ENCODE measurements around the gene PID1. TPM values are rescaled to one million over a fixed set of nuclear protein-coding genes. Genes with fewer than 3 reads are reported as not detected.

PID1 gene
- total and polyA plus RNA-seq, 8 donors = 2.9 to 13.5 (median 4.7) TPM

DNA sequence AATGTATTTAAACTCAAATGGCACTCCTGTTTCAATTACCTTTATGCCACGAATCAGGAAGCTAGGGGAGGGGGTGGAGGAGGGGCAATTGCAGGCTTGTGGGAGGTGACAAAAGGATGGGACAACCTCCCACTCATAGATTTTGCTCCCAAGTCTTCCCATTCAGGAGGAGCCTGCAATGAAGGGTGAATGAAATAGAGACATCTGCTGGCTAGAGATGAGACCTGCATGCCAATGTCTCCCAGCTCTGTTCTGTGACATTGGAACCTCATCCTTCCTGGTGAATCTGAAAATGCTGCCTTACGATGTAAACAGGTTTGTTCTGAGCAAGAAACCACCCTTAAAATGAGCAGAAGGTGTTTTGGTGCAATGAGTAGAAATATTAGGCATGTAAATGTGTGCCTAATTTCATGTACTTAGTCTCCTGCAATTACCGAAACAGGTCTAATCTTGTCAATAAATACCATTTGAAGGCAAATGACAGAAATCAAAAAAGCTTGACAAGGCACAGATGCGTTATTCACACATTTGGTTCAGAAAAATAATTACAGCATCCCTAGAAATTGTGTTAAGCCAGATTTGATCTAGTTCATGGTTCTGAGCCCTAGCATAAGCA lies 2.7 kb upstream of the PID1 start:
- FAIRE-seq = peak; percentile 68
- peak; percentile 46 to 76 (median 66) for TF ChIP-seq CTCF (IDR thresholded peaks at IDR 0.05)
- peak overlapping the region in 2 of 4 donors; percentile 16 to 53 for H3K27ac ChIP-seq
- no peaks in the 10 kb centered on the region for H3K36me3 ChIP-seq
- peak in 4 of 6 donors; percentile 47 to 71 (median 64) for DNase-seq
- H3K4me3 ChIP-seq = peak overlapping the region in 2 of 4 donors; percentile 26 to 33
- H3K27me3 ChIP-seq = no peaks in the 10 kb centered on the region
- intact Hi-C loops (cut with DNase I) = loop anchor here in 1 of 3 donors (10.0 kb wide), 1 partner anchor 139 kb away; no protein-coding TSS in a partner anchor
- WGBS, 2 donors = 27 to 30% methylated on average over 4 of the region's 4 CpGs
- peaks cover 0 to 20% (median 10%) of the 10 kb centered on the region in 3 donors for H3K4me1 ChIP-seq
- peak; percentile 81 to 94 (median 90) for ATAC-seq
- no peaks in the 10 kb centered on the region for H3K9me3 ChIP-seq

GRCh38 chr2:229273006-229273722 lies 2.1 kb upstream of the PID1 start:
- no peak for TF ChIP-seq CTCF (IDR thresholded peaks at IDR 0.05)
- Histone ChIP-seq H3K9me3 (no peaks in the 10 kb centered on the region), H3K4me3 (peak overlapping the region in 2 of 4 donors; percentile 26 to 33), H3K36me3 (no peaks in the 10 kb centered on the region), H3K27ac (peak overlapping the region in 2 of 4 donors; percentile 16 to 53), H3K4me1 (peaks cover 0 to 24% (median 13%) of the 10 kb centered on the region in 3 donors), H3K27me3 (no peaks in the 10 kb centered on the region)
- intact Hi-C loops (cut with DNase I) = loop anchor here in 1 of 3 donors (10.0 kb wide), 1 partner anchor 138 kb away; no protein-coding TSS in a partner anchor
- peak; percentile 13 to 40 (median 37) for ATAC-seq
- no peak for DNase-seq
- no peak for FAIRE-seq
- WGBS, 2 donors = 4 to 5% methylated on average over 9 of the region's 9 CpGs

DNA sequence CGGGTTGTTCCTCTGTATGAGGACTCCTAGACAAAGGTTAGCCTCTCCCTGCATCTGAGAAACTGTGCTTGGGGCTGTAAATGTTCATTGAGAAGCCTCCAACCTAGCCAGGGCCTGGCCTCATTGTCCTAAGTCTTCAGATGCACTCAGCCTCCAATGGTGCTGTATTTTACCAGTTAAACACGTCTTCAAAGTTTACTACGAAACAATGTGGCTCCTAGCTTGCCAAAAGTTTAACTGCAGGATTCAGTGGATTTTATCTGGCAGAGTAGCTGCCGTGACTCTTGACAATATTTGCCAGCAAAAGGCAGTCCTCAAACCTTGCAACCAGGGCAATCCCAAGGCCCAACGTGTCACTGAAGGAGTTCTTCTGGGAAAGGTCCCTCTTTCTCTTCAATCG lies 1.1 kb downstream of the PID1 start:
- 41 to 43% methylated on average over 6 of the region's 6 CpGs for WGBS, 2 donors
- Histone ChIP-seq H3K4me3 (peak overlapping the region in 2 of 4 donors; percentile 10 to 59), H3K27ac (peak overlapping the region in 1 of 4 donors; percentile 4), H3K9me3 (no peaks in the 10 kb centered on the region), H3K36me3 (no peaks in the 10 kb centered on the region), H3K27me3 (no peaks in the 10 kb centered on the region), H3K4me1 (peaks cover 0 to 27% (median 13%) of the 10 kb centered on the region in 3 donors)
- FAIRE-seq (no peak), ATAC-seq (no peak), DNase-seq (no peak)
- intact Hi-C loops (cut with DNase I) = loop anchor here in 1 of 3 donors (10.0 kb wide), 1 partner anchor 135 kb away; no protein-coding TSS in a partner anchor
- no peak for TF ChIP-seq CTCF (IDR thresholded peaks at IDR 0.05)

DNA sequence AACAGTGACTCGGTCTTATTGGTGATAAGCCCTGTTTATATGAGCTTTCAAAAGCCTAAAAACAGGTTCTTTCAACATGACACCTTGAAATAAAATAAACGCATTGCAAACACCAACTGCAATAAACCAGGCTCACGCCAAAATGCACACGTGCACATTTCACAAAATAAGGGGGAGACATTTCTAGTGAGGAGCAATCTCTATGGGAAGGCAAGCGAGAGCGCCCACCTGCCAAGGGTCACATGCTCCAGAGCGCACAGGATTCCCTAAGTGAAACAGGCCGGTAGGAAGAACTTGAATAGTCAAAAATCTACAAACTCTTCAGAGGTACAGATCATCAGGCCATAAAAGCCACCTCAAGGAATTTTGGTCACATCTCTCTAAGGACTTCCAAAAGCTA lies 1.9 kb downstream of the PID1 start:
- intact Hi-C loops (cut with DNase I) = no loop called here
- peak overlapping the region in 1 of 4 donors; percentile 23 for H3K4me3 ChIP-seq
- H3K36me3 ChIP-seq = no peaks in the 10 kb centered on the region
- H3K9me3 ChIP-seq = no peaks in the 10 kb centered on the region
- WGBS, 2 donors = 45 to 48% methylated on average over 8 of the region's 8 CpGs
- H3K27ac ChIP-seq = peak overlapping the region in 1 of 4 donors; percentile 28
- TF ChIP-seq CTCF (IDR thresholded peaks at IDR 0.05) = no peak
- H3K27me3 ChIP-seq = no peaks in the 10 kb centered on the region
- FAIRE-seq (no peak), ATAC-seq (no peak), DNase-seq (no peak)
- peaks cover 0 to 27% (median 13%) of the 10 kb centered on the region in 3 donors for H3K4me1 ChIP-seq

All from pancreas (tissue), 10 donors.